Testis (tissue), 2 donors: Measurements from ENCODE around the gene ZNF274.

Experiments used
- POLR2A ChIP-seq: fragments of 450-650 bp; IDR thresholded peaks from one replicate; pipeline ENCODE4 v1.6.1; 2017; ENCODE audit warnings: antibody characterized with exemption, mild to moderate bottlenecking, moderate library complexity
- TF ChIP-seq, protein P1 (sequence below), 3 experiments: fragments of 450-650 bp in 2 of 3; fragments of 200-600 bp in 1 of 3; sonication (generic) in 1 of 3; IDR thresholded peaks; one replicate each; pipeline ENCODE4 v1.5.1; 2016 to 2019; ENCODE audit warnings: antibody characterized with exemption in 3 of 3, mild to moderate bottlenecking in 2 of 3, moderate library complexity in 1 of 3

DNA sequence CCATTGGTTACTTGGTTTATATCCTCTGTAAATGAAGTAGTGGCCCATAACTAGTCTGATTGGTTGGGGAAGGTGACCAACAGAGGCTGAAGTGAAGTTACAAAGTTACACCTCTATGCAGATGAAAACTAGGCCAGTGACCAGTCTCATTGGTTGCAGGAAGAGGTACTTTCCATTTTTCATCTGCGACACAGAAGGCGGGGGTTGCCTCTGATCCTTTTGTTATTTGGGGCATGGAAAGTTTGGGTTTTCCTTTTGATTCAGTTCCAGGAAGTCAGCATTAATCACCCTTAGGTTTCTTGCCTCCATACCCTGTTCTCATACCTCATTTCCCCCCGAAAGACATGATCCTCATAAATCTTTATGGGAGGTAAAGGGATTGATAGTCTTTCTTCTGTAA, 66.0 kb downstream of the ZNF274 start:
- TF ChIP-seq POLR2A, result no peak
- TF ChIP-seq, protein P1, sequence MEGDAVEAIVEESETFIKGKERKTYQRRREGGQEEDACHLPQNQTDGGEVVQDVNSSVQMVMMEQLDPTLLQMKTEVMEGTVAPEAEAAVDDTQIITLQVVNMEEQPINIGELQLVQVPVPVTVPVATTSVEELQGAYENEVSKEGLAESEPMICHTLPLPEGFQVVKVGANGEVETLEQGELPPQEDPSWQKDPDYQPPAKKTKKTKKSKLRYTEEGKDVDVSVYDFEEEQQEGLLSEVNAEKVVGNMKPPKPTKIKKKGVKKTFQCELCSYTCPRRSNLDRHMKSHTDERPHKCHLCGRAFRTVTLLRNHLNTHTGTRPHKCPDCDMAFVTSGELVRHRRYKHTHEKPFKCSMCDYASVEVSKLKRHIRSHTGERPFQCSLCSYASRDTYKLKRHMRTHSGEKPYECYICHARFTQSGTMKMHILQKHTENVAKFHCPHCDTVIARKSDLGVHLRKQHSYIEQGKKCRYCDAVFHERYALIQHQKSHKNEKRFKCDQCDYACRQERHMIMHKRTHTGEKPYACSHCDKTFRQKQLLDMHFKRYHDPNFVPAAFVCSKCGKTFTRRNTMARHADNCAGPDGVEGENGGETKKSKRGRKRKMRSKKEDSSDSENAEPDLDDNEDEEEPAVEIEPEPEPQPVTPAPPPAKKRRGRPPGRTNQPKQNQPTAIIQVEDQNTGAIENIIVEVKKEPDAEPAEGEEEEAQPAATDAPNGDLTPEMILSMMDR (IDR thresholded peaks at IDR 0.05), result no peak
